ENCODE results near the gene CMC2.

Gene CMC2

GRCh38 chr16:81001330-81001729 lies 5.4 kb downstream of the CMC2 start:
- TF ChIP-seq POLR2AphosphoS5 (IDR thresholded peaks at IDR 0.05; ENCODE audit: low read depth, low read length) (no peak), TAF1 (IDR thresholded peaks at IDR 0.05; ENCODE audit: borderline replicate concordance, insufficient read depth, low read length) (no peak), SIN3A (IDR thresholded peaks at IDR 0.05; ENCODE audit: borderline replicate concordance, insufficient read depth, low read length) (no peak), FOXP2 (optimal IDR thresholded peaks at IDR 0.05; ENCODE audit: borderline replicate concordance, extremely low read depth, extremely low read length, insufficient read depth) (no peak), REST (IDR thresholded peaks at IDR 0.05; ENCODE audit: insufficient read depth in 1 of 2, low read depth in 2 of 2, low read length in 2 of 2) (no peak)

DNA sequence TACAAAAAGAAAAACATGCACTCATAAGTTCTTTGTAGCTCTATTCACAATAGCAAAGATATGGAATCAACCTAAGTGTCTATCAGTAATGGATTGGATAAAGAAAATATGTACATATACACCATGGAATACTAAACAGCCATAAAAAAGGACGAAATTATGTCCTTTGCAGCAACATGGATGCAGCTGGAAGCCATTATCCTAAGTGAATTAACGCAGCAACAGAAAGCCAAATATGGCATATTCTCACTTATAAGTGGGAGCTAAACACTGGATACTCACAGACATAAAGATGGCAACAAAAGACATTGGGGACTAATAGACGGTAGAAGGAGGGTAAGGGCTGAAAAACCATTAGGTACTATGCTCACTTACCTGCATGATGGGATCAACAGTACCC lies 5.8 kb downstream of the CMC2 start:
- no peak for TF ChIP-seq POLR2AphosphoS5 (IDR thresholded peaks at IDR 0.05; ENCODE audit: low read depth, low read length)

DNA sequence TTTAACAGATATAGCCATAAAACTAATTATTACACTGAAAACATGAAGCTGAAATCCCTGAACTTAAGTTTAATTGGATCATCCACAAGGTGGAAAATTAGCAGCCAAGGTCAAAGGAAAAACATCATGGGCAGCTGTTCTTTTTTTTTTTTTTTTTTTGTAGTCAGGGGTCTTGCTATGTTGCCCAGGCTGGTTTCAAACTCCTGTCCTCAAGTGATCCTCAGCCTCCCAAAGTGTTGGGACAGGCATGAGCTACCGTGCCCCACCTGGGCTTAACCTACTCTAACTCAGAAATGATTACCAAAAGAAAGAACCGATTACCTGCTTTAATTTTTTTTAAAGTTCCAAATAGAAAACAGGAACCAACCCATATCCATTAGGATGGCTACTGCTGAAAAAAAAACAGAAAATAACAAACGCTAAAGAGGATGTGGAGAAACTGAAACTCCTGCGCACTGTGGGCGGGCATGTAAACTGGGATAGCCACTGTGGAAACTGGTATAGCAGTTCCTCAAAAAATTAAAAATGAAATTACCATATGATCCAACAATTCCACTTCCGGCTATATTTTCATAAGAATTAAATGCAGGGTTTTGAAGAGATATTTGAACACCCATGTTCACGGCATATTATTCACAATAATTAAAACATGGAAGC lies 8.6 kb downstream of the CMC2 start:
- no peak for TF ChIP-seq POLR2AphosphoS5 (IDR thresholded peaks at IDR 0.05; ENCODE audit: low read depth, low read length)
- no peak for TF ChIP-seq REST (IDR thresholded peaks at IDR 0.05; ENCODE audit: insufficient read depth in 1 of 2, low read depth in 2 of 2, low read length in 2 of 2)
- no peak for TF ChIP-seq SIN3A (IDR thresholded peaks at IDR 0.05; ENCODE audit: borderline replicate concordance, insufficient read depth, low read length)
- no peak for TF ChIP-seq FOXP2 (optimal IDR thresholded peaks at IDR 0.05; ENCODE audit: borderline replicate concordance, extremely low read depth, extremely low read length, insufficient read depth)
- no peak for TF ChIP-seq TAF1 (IDR thresholded peaks at IDR 0.05; ENCODE audit: borderline replicate concordance, insufficient read depth, low read length)

DNA sequence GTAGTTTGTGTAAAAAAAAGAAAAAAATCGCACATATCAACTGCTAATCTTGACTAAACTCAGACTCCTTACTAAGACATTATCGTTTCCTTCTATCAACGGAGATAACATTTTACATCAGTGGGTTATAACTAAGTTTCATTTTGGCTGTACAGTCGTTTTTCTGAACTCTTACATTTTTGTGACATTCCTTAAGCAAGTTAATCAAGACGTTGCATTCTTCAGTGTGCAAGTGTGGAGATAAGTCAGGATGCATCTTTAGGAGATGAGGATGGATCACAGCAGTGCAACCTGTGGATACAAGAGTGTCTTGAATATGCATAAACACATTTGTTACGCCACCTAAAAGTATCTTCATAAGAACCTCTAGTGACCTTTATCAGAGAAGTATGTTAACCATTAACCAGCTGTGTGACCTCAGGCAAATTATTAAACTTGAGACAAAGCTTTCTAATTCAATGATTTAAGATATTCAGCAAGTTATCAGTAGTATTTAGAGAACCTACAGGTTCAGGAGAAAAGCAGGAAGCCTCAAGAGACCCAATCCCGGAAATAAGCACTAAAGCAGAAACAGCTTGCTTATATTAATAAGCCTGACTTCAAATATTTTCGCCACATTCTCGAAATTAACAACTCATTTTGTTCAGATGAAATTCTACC lies 9.4 kb downstream of the CMC2 start:
- TF ChIP-seq SIN3A (IDR thresholded peaks at IDR 0.05; ENCODE audit: borderline replicate concordance, insufficient read depth, low read length) (no peak), TAF1 (IDR thresholded peaks at IDR 0.05; ENCODE audit: borderline replicate concordance, insufficient read depth, low read length) (no peak), REST (IDR thresholded peaks at IDR 0.05; ENCODE audit: insufficient read depth in 1 of 2, low read depth in 2 of 2, low read length in 2 of 2) (no peak), POLR2AphosphoS5 (IDR thresholded peaks at IDR 0.05; ENCODE audit: low read depth, low read length) (no peak), FOXP2 (optimal IDR thresholded peaks at IDR 0.05; ENCODE audit: borderline replicate concordance, extremely low read depth, extremely low read length, insufficient read depth) (no peak)

DNA sequence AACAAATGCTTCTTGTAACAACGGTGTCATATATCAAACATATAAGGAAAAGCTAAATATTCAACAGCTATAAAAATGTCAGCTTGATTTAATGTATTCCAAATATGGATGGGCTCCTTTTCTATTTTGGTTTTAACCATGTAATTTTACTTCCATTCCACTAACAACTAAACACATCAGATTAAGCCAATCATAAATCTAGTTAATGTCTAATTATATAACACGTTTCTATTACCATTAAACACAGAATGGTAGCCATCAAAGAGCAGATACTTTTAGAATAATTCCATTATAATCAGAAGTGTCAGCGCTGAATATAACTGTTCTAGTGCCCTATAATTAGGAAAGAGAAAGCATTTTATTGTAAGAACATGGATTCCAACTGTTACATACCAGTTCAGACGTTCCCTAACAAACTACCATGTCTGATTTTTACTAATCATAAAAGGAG lies 10.0 kb downstream of the CMC2 start:
- TF ChIP-seq FOXP2 (optimal IDR thresholded peaks at IDR 0.05; ENCODE audit: borderline replicate concordance, extremely low read depth, extremely low read length, insufficient read depth) (no peak), POLR2AphosphoS5 (IDR thresholded peaks at IDR 0.05; ENCODE audit: low read depth, low read length) (no peak), SIN3A (IDR thresholded peaks at IDR 0.05; ENCODE audit: borderline replicate concordance, insufficient read depth, low read length) (no peak)

DNA sequence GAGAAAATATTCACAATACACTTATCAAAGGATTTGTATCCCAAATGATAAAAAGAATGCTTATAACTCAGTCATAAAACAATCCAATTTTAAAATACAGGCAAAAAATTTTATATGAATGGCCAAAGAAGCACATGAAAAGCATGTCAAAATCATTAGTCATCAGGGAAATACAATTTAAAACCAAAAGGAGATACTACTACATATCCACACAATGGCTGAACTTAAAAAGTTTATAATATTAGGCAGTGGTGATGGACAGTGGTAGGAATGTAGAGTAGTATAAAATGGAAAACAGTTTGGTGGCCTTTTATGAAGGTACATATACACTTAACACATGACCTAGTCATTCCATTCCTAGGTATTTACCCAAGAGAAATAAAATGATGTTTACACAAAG lies 12.2 kb downstream of the CMC2 start:
- TF ChIP-seq REST (IDR thresholded peaks at IDR 0.05; ENCODE audit: insufficient read depth in 1 of 2, low read depth in 2 of 2, low read length in 2 of 2) (no peak), SIN3A (IDR thresholded peaks at IDR 0.05; ENCODE audit: borderline replicate concordance, insufficient read depth, low read length) (no peak), POLR2AphosphoS5 (IDR thresholded peaks at IDR 0.05; ENCODE audit: low read depth, low read length) (no peak), TAF1 (IDR thresholded peaks at IDR 0.05; ENCODE audit: borderline replicate concordance, insufficient read depth, low read length) (no peak), FOXP2 (optimal IDR thresholded peaks at IDR 0.05; ENCODE audit: borderline replicate concordance, extremely low read depth, extremely low read length, insufficient read depth) (no peak)
